22Rv1 (cell line): ENCODE measurements around the gene SERPINA5.

Experiments
- H3K27ac ChIP-seq: fragments of 450-650 bp; 2 replicates; pipeline ENCODE4 v1.5.1; 2017
- ZFX ChIP-seq: fragments of 450-650 bp; IDR thresholded peaks from 2 replicates; pipeline ENCODE4 v1.6.1; 2017; ENCODE audit warnings: antibody characterized with exemption, borderline replicate concordance
- TF ChIP-seq, protein P1 (sequence below): fragments of 450-650 bp; IDR thresholded peaks from 2 replicates; pipeline ENCODE4 v1.5.1; 2017; ENCODE audit warnings: mild to moderate bottlenecking

Gene SERPINA5, protein sequence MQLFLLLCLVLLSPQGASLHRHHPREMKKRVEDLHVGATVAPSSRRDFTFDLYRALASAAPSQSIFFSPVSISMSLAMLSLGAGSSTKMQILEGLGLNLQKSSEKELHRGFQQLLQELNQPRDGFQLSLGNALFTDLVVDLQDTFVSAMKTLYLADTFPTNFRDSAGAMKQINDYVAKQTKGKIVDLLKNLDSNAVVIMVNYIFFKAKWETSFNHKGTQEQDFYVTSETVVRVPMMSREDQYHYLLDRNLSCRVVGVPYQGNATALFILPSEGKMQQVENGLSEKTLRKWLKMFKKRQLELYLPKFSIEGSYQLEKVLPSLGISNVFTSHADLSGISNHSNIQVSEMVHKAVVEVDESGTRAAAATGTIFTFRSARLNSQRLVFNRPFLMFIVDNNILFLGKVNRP

DNA sequence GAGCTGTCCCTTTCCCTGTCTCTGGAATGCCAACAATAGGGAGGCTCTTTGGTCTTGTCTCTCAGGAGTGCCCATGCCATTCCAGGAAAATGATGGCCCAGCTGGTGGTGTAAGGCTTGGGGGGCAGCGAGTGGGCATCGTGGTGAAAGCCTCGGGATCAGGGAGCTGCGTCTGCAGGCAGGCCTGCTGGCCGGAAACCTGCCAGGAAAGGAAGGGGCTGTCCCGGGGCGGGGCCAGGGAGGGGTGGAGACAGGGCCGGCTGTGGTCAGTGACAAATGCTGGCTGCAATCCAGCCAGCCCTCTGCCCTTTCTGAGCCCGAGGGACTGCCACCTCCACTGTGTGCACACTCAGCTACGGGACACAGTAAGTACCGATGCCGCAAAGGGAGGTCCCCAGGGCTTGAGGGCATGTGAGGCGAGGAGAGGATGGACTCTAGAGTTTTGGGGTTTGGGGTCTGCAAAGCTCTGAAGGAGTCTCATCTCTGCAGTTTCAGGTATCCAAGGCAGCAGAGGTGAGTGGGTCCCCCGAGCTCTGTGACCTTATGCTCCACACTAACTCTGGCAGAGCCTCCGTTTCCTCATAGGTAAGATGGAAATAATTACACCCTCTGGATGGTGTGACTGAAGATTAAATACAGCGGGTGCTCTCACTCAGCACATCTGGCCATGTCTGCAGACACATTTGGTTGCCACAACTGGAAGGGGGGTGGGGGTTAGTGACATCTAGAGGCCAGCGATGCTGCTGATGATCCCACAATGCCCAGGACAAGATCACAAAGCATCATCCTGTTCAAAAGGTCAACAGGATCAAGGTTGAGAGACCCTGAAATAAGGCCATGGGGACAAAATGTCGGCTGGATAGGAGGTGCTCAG is at the start of gene SERPINA5:
SERPINA5 (plus strand) TSS at position 300 of the 873 bp plus-strand sequence. CDS start 5,937 bp downstream, outside the sequence.
- no peak for TF ChIP-seq ZFX
- TF ChIP-seq, protein P1, sequence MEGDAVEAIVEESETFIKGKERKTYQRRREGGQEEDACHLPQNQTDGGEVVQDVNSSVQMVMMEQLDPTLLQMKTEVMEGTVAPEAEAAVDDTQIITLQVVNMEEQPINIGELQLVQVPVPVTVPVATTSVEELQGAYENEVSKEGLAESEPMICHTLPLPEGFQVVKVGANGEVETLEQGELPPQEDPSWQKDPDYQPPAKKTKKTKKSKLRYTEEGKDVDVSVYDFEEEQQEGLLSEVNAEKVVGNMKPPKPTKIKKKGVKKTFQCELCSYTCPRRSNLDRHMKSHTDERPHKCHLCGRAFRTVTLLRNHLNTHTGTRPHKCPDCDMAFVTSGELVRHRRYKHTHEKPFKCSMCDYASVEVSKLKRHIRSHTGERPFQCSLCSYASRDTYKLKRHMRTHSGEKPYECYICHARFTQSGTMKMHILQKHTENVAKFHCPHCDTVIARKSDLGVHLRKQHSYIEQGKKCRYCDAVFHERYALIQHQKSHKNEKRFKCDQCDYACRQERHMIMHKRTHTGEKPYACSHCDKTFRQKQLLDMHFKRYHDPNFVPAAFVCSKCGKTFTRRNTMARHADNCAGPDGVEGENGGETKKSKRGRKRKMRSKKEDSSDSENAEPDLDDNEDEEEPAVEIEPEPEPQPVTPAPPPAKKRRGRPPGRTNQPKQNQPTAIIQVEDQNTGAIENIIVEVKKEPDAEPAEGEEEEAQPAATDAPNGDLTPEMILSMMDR = no peak
- no peak within 1 kb of the TSS for H3K27ac ChIP-seq

DNA sequence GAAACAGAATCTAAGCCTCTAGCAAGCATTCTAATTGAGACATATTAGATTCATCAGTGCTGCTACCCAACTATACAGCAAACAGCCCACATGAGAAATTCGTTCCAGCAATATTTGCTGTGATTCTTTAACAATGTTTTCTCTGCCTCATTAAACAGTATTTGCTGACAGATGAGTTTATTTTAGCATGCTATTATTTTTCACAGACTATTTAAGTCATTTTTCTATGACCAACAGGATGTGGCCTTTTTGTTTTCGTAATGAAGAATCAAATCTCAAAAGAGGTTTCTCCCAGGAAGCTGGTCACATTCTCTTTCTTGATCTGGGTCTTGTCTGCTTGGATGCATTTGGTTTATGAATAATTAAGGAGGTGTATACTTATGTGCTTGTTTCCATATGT is 48.8 kb upstream of the SERPINA5 start:
- TF ChIP-seq ZFX = no peak
- TF ChIP-seq, protein P1 = no peak
- H3K27ac ChIP-seq = no peak overlapping the region

DNA sequence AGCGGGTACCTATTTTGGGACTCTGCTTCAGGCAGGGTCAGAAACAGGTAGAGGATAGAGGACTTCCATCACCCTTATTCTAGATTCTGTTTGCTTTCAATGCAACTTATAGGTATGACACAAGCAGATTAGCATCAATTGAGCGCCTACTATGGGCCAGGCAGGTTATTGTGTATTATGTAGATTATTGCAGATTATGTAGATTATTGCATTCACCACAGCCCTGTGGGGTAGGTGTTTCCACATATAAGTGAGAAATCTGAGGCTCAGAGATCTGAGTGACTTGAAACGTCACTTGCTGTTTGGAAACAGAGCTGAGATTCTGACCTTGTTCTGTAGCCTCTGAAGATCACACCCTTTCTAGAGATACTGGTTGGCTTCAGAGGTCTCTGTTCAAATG is 45.7 kb upstream of the SERPINA5 start:
- TF ChIP-seq, protein P1 = no peak
- no peak for TF ChIP-seq ZFX

DNA sequence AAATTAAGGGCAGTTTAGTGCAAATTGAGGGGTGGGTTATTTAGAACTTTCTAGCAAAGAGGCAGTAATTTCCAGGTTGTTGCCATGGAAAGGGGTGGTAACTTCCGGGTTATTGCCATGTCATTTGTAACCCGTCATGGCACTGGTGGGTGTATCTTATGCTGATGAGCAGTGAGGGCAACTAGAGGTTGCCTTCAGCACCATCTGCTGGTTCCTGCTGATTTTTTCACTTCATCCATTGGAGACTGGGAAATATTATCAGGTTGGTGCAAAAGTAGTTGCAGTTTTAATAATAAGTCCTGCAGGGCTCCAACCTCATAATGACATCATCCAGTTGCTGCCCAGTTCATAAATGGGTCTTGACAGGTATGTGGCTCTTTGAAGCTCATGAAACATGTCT is 44.4 kb upstream of the SERPINA5 start:
- TF ChIP-seq ZFX = no peak
- TF ChIP-seq, protein P1 = peak; percentile 35
- H3K27ac ChIP-seq = no peak overlapping the region

More for the DNA sequence above, 45.7 kb upstream of the SERPINA5 start:
- H3K27ac ChIP-seq = no peak overlapping the region

DNA sequence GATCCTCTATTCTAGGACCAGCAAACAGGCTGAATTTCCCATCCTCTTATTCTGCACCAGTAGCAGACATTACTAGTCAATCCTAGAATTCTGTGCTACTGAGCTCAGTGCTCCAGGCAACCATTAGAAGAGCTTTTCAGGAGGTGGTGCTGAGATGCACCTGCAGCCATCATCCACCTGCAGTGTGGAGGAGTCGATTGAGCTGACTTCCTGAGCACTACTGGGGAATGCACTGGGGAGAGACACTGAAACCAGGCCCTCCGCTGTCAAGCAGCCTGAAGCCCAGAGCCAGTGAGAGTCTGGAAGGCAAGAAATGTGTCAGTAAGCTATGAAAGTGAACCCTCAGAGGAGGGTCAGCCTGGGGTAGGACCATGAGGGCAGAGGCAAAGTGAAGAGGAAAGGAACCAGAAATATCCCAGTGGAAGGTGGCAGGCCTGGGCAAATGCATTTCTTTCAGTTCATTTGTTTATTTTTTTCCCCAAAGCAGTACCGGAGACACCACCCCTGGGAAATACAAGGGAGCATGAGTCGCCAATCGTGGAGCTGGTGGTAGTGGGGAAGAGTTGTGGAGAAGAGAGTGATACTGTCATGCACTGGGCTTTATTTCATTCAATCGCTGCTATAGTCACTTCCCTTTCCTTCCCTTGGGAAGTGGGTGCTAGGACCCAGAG is 43.0 kb upstream of the SERPINA5 start:
- TF ChIP-seq ZFX = no peak
- TF ChIP-seq, protein P1 = no peak
- H3K27ac ChIP-seq = no peak overlapping the region

DNA sequence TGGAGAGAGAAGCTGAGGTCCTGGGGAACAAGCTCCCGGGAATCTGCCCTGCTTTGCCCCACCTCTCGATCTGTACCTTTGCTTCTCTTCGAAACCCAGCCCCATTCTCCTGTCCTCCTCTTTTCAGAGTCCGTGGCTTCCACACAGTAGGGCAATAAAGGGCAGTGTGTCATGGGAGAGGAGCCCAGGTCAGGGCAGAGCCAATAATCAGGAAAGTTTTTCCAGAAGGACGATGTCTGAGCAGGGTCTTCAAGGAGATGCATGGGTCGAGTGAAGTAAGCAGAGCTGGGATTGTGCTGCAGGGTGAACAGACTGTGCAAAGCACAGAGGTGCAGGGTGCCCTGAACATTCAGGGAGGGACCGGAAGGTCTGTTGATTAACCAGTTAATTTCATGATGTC is 42.0 kb upstream of the SERPINA5 start:
- H3K27ac ChIP-seq = no peak overlapping the region
- TF ChIP-seq ZFX = no peak
- TF ChIP-seq, protein P1 = no peak
